A673 (cell line): Measurements from ENCODE around the gene RPL31. TPM values are rescaled to one million over a fixed set of nuclear protein-coding genes. Genes with fewer than 3 reads are reported as not detected.

Experiments
- BruUV-seq: library from RNA; stranded (reverse); fragments of 400-500 nt; replicated peaks from 2 replicates; lab custom pipeline; 2021; lab: Mats Ljungman, UMichigan
- CTCF ChIA-PET: fragments of 300-600 bp; sonication (Branson Sonifier 250); formaldehyde crosslinking; loops from one replicate; lab custom pipeline; 2022; ENCODE audit warnings: antibody characterized with exemption; lab: Charles Lee
- POLR2A ChIA-PET: fragments of 300-600 bp; sonication (Branson Sonifier 250); formaldehyde crosslinking; loops from one replicate; lab custom pipeline; 2022; ENCODE audit warnings: antibody characterized with exemption; ENCODE audit not compliant: low non-redundant PET; lab: Charles Lee
- DNase-seq: peaks from one replicate; pipeline ENCODE4 v3.0.0-alpha.2; 2015; ENCODE audit warnings: low spot score
- H3K27ac ChIP-seq: fragments of 200-600 bp; sonication (generic); 2 replicates; pipeline ENCODE4 v1.5.1; 2016; ENCODE audit warnings: mixed run types, low read depth, mild to moderate bottlenecking, mixed read lengths, antibody characterized with exemption, low read length; ENCODE audit not compliant: poor library complexity, severe bottlenecking
- H3K27me3 ChIP-seq: fragments of 200-600 bp; sonication (generic); replicated peaks from 2 replicates; pipeline ENCODE4 v1.6.1; 2017; ENCODE audit warnings: mixed run types, low read depth, mild to moderate bottlenecking, mixed read lengths, antibody characterized with exemption, low read length; ENCODE audit not compliant: insufficient read depth, poor library complexity
- H3K36me3 ChIP-seq: fragments of 200-600 bp; sonication (generic); 2 replicates; pipeline ENCODE4 v1.6.1; 2016; ENCODE audit warnings: mixed run types, mild to moderate bottlenecking, mixed read lengths, antibody characterized with exemption, low read length; ENCODE audit not compliant: insufficient read depth, poor library complexity, severe bottlenecking
- H3K4me1 ChIP-seq: fragments of 200-600 bp; sonication (generic); 2 replicates; pipeline ENCODE4 v1.6.1; 2017; ENCODE audit warnings: mixed run types, mild to moderate bottlenecking, mixed read lengths, antibody characterized with exemption, low read length; ENCODE audit not compliant: insufficient read depth, poor library complexity, severe bottlenecking
- H3K4me3 ChIP-seq: fragments of 200-600 bp; sonication (generic); 2 replicates; pipeline ENCODE4 v1.5.1; 2016; ENCODE audit warnings: low read depth, mixed run types, mild to moderate bottlenecking, mixed read lengths, low read length; ENCODE audit not compliant: poor library complexity, severe bottlenecking
- H3K9me3 ChIP-seq: fragments of 200-600 bp; sonication (generic); 2 replicates; pipeline ENCODE4 v1.6.1; 2016; ENCODE audit warnings: mixed run types, low read depth, mild to moderate bottlenecking, mixed read lengths, antibody characterized with exemption, low read length; ENCODE audit not compliant: poor library complexity, severe bottlenecking
- CTCF ChIP-seq: fragments of 300-800, 200-600 bp; sonication (generic); conservative IDR thresholded peaks from 2 replicates; pipeline ENCODE4 v1.5.1; 2017; ENCODE audit warnings: low read depth, mild to moderate bottlenecking, antibody characterized with exemption, low read length, moderate library complexity, mixed read lengths
- EZH2 ChIP-seq: fragments of 200-600 bp; sonication (generic); IDR thresholded peaks from 2 replicates; pipeline ENCODE4 v1.6.1; 2017; ENCODE audit warnings: borderline replicate concordance, low read depth, mild to moderate bottlenecking, mixed read lengths, antibody characterized with exemption, low read length; ENCODE audit not compliant: poor library complexity, severe bottlenecking
- intact Hi-C: fragments of 100-400 bp; cut with micrococcal nuclease; formaldehyde crosslinking; loops from one replicate; pipeline ENCODE4 v1.10.0; 2022; ENCODE audit not compliant: unreplicated experiment
- total RNA-seq: library from RNA; stranded (reverse); gene quantifications from 2 replicates; pipeline ENCODE4 v1.2.3, GENCODE V29; 2021

The RPL31 gene
- total RNA-seq, 1 experiment from 2014 or later = 1,196 TPM

GRCh38 chr2:101041413-101041812, 39.3 kb downstream of the RPL31 start:
- Histone ChIP-seq H3K27ac (no peak overlapping the region), H3K9me3 (no peaks in the 10 kb centered on the region), H3K27me3 (no peaks in the 10 kb centered on the region), H3K36me3 (no peaks in the 10 kb centered on the region), H3K4me1 (no peaks in the 10 kb centered on the region), H3K4me3 (no peak overlapping the region)
- intact Hi-C loops = no loop called here
- BruUV-seq = no TSS peak
- ChIA-PET POLR2A (no interaction called here), CTCF (no interaction called here)
- TF ChIP-seq CTCF = no peak
- no peak for TF ChIP-seq EZH2
- DNase-seq = no peak

GRCh38 chr2:101045330-101045729, 43.2 kb downstream of the RPL31 start:
- H3K9me3 ChIP-seq = no peaks in the 10 kb centered on the region
- DNase-seq = no peak
- H3K27ac ChIP-seq = no peak overlapping the region
- TF ChIP-seq CTCF (no peak), EZH2 (no peak)
- H3K4me3 ChIP-seq = no peak overlapping the region
- ChIA-PET POLR2A (interaction anchor here (0.7 kb wide), 1 partner anchor 20 kb away, joined by 3 read pairs; no protein-coding TSS in a partner anchor), CTCF (no interaction called here)
- H3K4me1 ChIP-seq = no peaks in the 10 kb centered on the region
- no peaks in the 10 kb centered on the region for H3K36me3 ChIP-seq
- BruUV-seq = no TSS peak
- no peaks in the 10 kb centered on the region for H3K27me3 ChIP-seq
- intact Hi-C loops = no loop called here

GRCh38 chr2:101047075-101047766, 45.1 kb downstream of the RPL31 start:
- BruUV-seq = no TSS peak
- Histone ChIP-seq H3K36me3 (no peaks in the 10 kb centered on the region), H3K4me3 (no peak overlapping the region), H3K9me3 (no peaks in the 10 kb centered on the region), H3K4me1 (no peaks in the 10 kb centered on the region), H3K27ac (no peak overlapping the region), H3K27me3 (no peaks in the 10 kb centered on the region)
- ChIA-PET CTCF (no interaction called here), POLR2A (no interaction called here)
- no peak for TF ChIP-seq EZH2
- TF ChIP-seq CTCF = no peak
- intact Hi-C loops = no loop called here
- DNase-seq = no peak
